GM03348 (cell line): ENCODE measurements around the gene EVPLL.
"Not testable (repeated sequence)": the region's sequence is repeated elsewhere in the genome, so short reads cannot be mapped to it uniquely, and the experiment has no call there.

ENCODE experiments used
- DNase-seq: peaks from one replicate; pipeline ENCODE4 v3.0.0; 2012; ENCODE audit warnings: low spot score

The EVPLL gene

DNA sequence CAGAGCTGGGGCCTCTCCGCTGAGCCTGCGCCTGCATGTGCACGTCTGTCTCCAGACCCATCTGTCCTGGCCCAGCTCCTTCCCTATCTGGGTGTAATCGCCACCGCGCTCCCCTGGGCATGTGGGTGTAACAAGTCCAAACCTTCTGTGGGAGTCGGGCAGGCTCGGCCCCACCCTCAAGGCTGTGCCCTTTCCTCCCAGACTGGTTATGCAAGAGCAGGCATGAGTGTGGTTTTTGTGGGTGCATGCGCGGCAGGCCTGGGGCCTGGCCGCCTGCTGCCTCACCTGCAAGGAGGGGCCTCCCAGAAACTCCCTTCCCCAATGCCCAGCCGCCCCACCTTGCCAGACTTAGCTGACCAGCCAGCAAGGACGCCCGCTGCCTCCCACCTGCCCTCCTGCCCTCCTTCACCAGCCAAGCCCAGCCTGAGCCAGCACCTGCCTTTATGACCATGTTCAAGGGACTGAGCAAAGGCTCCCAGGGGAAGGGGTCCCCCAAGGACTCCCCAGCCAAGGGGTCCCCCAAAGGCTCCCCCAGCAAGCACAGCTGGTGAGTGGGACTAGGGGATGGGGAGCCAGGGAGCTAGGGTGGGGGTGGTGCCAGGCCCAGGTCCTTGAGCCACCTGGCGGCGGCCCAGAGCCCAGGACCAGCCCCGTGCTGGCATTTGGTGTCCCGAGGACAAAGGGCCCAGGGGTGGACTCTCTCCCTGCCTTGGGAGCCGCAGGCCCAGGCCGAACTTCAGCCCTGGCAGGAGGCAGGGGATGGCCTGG, at the start of gene EVPLL:
Gene EVPLL, plus strand, starts transcription at position 342 of the 768 bp plus-strand sequence. CDS start 3,160 bp downstream, outside the sequence.
- DNase-seq: peak; percentile 20

GRCh38 chr17:18328643-18329204, 48.9 kb upstream of the EVPLL start:
- DNase-seq: no peak

DNA sequence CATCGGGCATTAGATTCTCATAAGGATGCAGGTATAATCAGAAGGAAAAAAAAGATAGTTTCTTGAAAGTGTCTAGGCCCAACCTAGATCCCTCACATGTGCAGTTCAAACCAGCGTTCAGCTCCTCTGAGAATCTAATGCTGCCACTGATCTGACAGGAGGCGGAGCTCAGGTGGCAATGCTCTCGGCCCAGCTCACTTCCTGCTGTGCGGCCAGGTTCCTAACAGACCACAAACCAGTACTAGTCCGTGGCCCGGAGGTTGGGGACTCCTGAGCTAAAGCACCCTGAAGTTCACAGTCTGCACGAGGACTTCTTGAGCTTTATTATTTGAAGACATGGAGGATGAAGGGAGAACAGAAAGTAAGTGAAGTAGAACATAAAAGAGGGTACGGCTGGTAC, 45.7 kb upstream of the EVPLL start:
- no peak for DNase-seq

GRCh38 chr17:18332909-18333489, 44.6 kb upstream of the EVPLL start:
- DNase-seq: peak; percentile 32

DNA sequence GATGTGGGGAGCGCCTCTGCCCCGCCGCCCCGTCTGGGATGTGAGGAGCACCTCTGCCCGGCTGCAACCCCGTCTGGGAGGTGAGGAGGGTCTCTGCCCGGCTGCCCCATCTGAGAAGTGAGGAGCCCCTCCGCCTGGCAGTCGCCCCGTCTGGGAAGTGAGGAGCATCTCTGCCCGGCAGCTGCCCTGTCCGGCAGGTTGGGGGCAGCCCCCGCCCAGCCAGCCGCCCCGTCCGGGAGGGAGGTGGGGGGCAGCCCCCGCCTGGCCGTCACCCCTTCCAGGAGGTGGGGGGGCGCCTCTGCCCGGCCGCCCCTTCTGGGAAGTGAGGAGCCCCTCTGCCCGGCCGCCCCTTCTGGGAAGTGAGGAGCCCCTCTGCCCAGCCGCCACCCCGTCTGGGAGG, 39.4 kb upstream of the EVPLL start:
- DNase-seq: not testable (repeated sequence)

DNA sequence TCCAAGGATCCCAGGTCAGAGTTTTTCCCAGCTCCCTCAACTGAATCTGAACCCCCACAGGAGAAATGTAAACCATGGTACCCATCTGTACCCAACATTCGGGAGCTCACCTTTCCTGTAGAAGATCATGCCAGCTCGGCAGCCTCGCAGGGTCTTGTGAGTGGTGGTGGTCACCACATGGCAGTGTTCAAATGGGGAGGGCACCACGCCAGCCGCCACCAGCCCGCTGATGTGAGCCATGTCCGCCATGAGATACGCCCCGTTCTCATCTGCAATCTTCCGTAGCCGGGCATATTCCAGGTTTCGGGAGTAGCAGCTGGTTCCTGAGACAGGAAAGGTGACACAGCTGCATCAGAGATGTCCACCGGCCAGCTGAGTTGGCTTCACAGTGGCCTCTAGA, 37.6 kb upstream of the EVPLL start:
- DNase-seq: no peak

DNA sequence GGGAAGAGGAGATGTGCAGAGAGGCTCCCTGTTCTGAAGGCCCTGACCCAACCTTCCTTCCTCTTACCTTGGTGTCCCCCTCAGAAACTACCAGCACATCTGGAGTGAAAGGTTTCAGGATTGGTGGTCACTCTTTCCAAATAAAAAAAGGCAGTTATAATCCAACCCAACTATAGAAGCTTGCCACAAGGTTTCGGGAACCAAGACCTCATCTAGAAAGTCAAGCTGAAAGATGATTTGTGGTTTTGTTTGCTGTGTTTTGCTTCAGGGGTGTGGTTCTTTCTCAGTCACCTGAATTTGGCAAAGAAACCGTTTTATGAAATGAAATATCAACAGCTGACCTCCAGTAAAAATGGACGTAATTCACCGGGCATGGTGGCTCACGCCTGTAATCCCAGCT, 33.6 kb upstream of the EVPLL start:
- DNase-seq: no peak

DNA sequence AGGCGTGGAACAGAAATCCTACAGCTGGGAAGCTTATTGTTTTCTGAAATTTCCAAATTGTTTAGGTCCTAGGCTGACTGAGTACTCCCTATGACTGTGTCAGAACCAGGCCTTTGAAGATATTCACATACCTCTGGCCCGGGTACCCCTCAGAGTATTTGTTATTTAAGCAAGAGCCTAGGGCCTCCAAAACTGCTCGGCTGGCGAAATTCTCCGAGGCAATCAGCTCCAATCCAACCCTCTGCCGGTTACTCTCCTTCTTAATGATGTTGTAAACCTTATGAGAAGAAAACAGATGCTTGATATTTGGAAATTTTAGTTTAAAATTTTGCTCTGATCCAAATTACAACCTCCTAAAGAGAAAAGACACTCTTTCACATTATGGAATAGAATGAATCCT, 24.0 kb upstream of the EVPLL start:
- DNase-seq: no peak

DNA sequence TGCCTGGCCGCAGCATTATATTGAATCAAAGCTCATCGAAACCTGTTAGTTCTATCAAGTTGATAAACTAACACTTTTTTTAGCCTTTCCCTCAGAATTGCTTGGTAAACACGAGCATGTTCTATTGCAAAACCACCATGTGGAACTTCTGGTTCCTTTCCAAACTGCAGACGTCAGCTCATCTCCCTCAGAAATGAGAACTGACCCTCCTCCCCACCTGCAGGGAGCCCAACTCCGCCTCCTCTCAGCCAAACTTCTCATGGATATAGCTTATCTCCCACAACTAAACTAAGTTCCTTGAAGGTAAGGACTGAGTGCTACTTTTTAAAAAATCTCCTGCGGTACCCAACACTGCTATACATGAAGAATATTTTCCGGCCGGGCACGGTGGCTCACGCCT, 21.0 kb upstream of the EVPLL start:
- peak; percentile 30 for DNase-seq

DNA sequence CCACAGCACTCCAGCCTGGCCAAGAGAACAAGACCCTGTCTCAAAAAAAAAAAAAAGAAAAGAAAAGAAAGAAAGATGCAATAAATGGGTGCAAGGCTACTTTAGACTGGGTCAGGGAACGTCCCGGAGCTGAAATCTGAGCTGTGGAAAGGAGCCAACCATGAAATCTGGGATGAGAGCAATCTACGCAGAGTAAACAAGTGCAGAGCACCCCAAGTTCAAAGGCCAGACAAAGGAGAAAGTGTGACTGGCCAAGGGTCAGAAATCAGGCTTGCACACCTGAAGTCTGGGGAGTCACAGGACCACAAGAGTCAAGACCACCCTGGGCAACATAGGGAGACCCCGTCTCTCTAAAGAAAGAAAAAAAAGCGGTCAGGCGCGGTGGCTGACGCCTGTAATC, 17.1 kb upstream of the EVPLL start:
- DNase-seq: no peak

GRCh38 chr17:18361837-18362697, 15.5 kb upstream of the EVPLL start:
- no peak for DNase-seq

- peak; percentile 20 for DNase-seq
Measured at GRCh38 chr17:18362698-18363100, 14.9 kb upstream of the EVPLL start.

DNA sequence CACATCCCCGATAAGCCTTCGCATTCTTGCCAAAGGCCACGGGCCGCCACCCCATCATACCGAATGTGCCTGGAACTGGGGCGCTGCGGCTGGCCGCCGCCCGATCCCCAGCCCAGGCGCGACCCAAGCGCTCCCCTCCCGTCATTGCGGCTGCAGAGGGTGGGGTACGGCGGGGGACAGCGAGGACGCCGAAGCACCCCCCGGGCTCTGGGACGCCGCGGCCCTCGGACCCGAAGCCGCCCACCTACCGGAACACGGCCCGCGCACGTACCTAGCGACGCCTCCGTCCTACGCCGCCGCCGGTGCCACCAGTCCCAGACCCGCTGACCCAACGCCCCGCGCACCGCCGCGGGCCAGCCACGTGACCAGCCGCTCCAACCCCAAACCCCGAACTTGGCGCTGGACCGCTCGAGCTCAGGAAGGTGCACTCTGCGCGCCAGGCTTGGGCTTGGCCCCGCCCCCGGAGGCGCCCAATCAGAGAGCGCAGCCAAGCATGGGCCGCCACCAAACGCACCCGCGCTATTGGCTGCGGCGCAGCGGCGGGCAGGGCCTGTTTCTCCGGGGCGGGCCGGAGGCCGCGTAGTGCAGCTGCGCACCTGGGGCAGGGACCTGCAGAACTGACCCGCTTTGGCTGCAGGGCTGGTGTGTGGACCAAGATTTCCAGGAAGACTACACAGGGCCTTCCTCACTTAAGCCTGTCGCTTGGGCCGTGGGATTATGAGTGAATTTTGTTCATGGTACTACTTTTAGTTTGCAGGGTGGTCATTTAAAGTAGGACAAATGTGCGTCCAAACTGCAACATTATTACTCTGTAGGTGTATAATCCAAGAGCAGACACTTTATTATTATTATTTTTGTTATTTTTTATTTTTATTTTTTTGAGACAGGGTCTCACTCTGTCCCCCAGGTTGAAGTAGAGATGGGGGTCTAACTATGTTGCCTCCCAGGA, 14.2 kb upstream of the EVPLL start, which contains the start of gene SHMT1:
Gene SHMT1, minus strand, starts transcription at position 450 of the 949 bp plus-strand sequence. CDS start 7,569 bp downstream, outside the sequence.
- DNase-seq: peak; percentile 98

- DNase-seq: no peak
Measured at GRCh38 chr17:18364166-18364565, 13.4 kb upstream of the EVPLL start.

- DNase-seq: no peak
Measured at GRCh38 chr17:18368946-18369345, 8.6 kb upstream of the EVPLL start.

DNA sequence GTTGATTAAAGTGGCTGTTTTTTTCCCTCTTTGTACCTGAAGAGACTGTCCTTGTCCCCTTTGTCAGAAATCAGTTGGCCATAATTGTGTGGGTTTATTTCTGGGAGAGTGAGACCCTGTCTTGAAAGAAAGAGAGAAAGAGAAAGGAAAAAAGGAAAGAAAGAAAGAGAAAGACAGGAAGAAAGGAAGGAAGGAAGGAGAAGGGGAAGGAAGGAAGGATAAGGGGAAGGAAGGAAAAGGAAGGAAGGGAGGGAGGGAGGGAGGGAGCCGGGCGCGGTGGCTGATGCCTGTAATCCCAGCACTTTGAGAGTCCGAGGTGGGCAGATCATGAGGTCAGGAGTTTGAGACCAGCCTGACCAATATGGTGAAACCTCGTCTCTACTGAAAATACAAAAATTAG, 6.8 kb upstream of the EVPLL start:
- DNase-seq: no peak

- no peak for DNase-seq
Measured at GRCh38 chr17:18371455-18371854, 6.1 kb upstream of the EVPLL start.

GRCh38 chr17:18373181-18373580, 4.4 kb upstream of the EVPLL start:
- not testable (repeated sequence) for DNase-seq

DNA sequence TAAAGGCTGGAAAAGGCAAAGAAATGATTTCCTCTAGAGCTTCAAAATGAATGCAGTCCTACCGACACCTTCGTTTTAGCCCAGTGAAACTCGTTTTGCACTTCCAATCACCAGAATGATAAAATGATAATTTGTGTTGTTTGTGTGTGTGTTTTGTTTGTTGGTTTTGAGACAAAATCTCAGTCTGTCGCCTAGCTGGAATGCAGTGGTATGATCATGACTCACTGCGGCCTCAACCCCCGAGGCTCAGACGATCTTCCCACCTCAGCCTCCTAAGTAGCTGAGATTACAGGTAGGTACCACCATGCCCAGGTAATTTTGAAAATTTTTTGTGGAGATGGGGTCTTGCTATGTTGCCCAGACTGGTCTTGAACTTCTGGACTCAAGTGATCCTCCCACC, 3.4 kb upstream of the EVPLL start:
- DNase-seq: no peak

DNA sequence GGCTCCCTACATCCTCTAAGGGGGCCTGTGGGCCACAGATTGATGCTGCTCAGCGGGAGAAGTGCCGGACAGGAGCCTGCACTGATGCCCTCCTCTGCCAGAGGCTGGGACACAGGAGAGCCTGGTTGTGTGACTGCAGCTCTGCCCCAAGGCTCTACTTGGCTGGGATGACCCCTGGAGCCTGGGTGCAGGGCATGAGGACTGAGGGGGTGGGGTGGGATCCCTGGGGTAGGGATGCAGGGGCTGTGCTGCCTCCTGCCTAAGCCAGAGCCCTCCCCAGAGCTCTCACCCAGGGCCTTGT, 577 bp downstream of the EVPLL start:
- no peak for DNase-seq

GRCh38 chr17:18378614-18379013, 1.0 kb downstream of the EVPLL start:
- not testable (repeated sequence) for DNase-seq
